ENCODE measurements around the gene VPS33B. TPM values are rescaled to one million over a fixed set of nuclear protein-coding genes. Genes with fewer than 3 reads are reported as not detected.
"Not testable (repeated sequence)": the region's sequence is repeated elsewhere in the genome, so short reads cannot be mapped to it uniquely, and the experiment has no call there.

Gene VPS33B
- total and polyA plus RNA-seq, 2 experiments from 2014 or later: 5.2 to 17.2 TPM

DNA sequence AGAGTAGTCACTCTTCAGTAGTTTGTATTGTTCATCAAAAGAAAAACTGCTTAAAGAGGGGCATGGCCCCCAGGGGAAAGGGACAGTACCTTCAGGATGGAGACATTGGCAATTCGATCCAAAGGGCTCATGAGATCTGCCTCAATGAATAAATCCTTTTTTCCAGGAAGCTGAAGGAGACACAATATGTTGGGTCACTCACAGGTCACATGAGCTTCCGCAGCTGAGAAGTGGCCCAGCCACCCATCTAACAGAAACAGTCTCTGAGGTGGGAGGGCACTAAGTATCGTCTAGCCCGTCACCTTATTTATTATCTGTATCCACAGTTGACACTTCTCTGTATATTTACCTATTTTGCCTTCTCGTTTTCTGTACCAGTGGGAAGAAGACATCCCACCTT lies 4.7 kb downstream of the VPS33B start:
- Histone ChIP-seq H3K4me3 (no peak overlapping the region), H3K9me3 (ENCODE audit: low read depth) (no peaks in the 10 kb centered on the region), H3K36me3 (peaks cover 9% of the 10 kb centered on the region), H3K27ac (no peak overlapping the region), H3K4me1 (ENCODE audit: low read depth) (peaks cover 6% of the 10 kb centered on the region), H3K27me3 (no peaks in the 10 kb centered on the region)
- TF ChIP-seq, protein P1, sequence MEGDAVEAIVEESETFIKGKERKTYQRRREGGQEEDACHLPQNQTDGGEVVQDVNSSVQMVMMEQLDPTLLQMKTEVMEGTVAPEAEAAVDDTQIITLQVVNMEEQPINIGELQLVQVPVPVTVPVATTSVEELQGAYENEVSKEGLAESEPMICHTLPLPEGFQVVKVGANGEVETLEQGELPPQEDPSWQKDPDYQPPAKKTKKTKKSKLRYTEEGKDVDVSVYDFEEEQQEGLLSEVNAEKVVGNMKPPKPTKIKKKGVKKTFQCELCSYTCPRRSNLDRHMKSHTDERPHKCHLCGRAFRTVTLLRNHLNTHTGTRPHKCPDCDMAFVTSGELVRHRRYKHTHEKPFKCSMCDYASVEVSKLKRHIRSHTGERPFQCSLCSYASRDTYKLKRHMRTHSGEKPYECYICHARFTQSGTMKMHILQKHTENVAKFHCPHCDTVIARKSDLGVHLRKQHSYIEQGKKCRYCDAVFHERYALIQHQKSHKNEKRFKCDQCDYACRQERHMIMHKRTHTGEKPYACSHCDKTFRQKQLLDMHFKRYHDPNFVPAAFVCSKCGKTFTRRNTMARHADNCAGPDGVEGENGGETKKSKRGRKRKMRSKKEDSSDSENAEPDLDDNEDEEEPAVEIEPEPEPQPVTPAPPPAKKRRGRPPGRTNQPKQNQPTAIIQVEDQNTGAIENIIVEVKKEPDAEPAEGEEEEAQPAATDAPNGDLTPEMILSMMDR (IDR thresholded peaks at IDR 0.05; ENCODE audit: low read depth, low read length): no peak
- DNase-seq (ENCODE audit: low read depth in 1 of 2, low spot score in 1 of 2): no peak

DNA sequence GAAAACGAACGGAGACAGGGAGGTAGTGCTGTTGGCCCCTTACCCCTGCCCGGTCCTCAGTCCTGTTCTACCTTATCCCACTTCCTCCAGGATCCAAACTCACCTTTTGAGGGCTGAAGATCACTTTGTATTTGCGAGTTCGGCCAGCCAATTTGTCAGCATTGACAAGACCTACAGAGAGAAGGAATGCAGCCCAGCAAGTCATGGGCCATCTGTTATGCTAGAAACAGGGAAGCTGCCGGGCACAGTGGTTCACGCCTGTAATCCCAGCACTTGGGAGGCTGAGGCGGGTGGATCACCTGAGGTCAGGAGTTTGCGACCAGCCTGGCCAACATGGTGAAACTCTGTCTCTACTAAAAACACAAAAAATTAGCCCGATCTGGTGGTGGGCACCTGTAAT lies 8.7 kb downstream of the VPS33B start:
- H3K4me3 ChIP-seq; H3K27ac ChIP-seq; DNase-seq (ENCODE audit: low read depth in 1 of 2, low spot score in 1 of 2); H3K9me3 ChIP-seq (ENCODE audit: low read depth); H3K27me3 ChIP-seq; H3K4me1 ChIP-seq (ENCODE audit: low read depth): not testable (repeated sequence)
- H3K36me3 ChIP-seq: peaks cover 31% of the 10 kb centered on the region

DNA sequence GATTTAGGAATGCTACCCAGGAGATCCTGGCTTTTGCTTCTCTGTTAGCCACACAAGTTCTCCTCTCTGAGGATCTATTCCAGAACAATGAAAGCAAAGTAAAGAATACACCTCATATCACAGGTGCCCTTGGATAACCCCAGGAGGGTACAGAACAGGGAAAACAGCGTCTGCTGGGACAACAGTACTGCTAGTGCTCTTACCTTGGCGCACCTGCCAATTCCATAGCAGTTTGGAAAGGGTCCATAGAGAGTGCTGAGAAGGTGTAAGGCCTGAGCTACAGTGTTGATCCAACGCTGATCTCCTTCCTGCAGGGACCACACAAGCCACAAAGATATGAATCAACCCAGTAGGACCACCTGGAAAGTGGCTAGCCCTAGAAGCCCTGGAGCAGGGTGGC lies 15.1 kb downstream of the VPS33B start:
- no peak for DNase-seq (ENCODE audit: low read depth in 1 of 2, low spot score in 1 of 2)
- H3K27me3 ChIP-seq: no peaks in the 10 kb centered on the region
- TF ChIP-seq, protein P1 (IDR thresholded peaks at IDR 0.05; ENCODE audit: low read depth, low read length): no peak
- H3K9me3 ChIP-seq (ENCODE audit: low read depth): no peaks in the 10 kb centered on the region
- H3K36me3 ChIP-seq: peaks cover 56% of the 10 kb centered on the region
- no peaks in the 10 kb centered on the region for H3K4me1 ChIP-seq (ENCODE audit: low read depth)
- no peak overlapping the region for H3K4me3 ChIP-seq
- no peak overlapping the region for H3K27ac ChIP-seq

DNA sequence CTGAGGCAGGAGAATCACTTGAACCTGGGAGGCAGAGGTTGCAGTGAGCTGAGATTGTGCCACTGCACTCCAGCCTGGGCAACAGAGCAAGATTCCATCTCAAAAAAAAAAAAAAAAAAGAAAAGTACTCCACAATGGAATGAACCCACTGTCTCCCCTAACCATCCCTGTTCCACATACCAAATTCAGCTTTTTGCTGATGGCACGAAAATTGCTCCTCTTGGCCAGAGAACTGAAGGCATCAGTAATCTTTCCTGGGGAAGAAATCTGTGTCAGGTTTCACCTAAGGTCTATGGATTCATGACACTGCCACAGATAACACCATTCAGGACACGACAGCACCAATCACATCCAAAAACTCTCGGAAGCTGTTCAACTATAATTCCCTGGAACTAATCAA lies 21.2 kb downstream of the VPS33B start:
- Histone ChIP-seq H3K9me3 (ENCODE audit: low read depth) (no peaks in the 10 kb centered on the region), H3K36me3 (peaks cover 37% of the 10 kb centered on the region), H3K27ac (no peak overlapping the region), H3K4me1 (ENCODE audit: low read depth) (no peaks in the 10 kb centered on the region), H3K27me3 (no peaks in the 10 kb centered on the region), H3K4me3 (no peak overlapping the region)
- no peak for DNase-seq (ENCODE audit: low read depth in 1 of 2, low spot score in 1 of 2)
- TF ChIP-seq, protein P1 (IDR thresholded peaks at IDR 0.05; ENCODE audit: low read depth, low read length): no peak

DNA sequence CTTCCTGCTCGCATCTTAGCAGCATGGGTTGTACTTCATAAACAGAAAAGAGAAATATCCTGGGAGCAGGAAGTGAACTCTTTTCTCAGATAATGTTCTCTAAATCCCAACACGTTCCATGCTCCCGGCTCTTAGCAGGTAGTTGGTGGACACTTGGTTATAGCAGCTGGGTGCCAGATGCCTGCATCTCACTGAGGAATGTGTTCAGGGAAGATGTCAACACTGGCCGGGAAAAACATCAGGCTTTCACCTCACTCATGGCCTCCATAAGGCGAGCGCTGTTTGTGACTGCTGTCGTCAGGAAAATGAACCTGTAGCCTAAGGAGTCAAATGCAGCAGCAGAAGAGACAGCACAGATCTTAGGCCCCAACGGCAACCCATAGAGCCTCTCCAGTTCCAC lies 23.7 kb downstream of the VPS33B start:
- TF ChIP-seq, protein P1 (IDR thresholded peaks at IDR 0.05; ENCODE audit: low read depth, low read length): no peak
- DNase-seq (ENCODE audit: low read depth in 1 of 2, low spot score in 1 of 2): no peak
- H3K9me3 ChIP-seq (ENCODE audit: low read depth): no peaks in the 10 kb centered on the region
- no peak overlapping the region for H3K27ac ChIP-seq
- no peak overlapping the region for H3K4me3 ChIP-seq
- peaks cover 32% of the 10 kb centered on the region for H3K36me3 ChIP-seq
- no peaks in the 10 kb centered on the region for H3K4me1 ChIP-seq (ENCODE audit: low read depth)
- no peaks in the 10 kb centered on the region for H3K27me3 ChIP-seq

DNA sequence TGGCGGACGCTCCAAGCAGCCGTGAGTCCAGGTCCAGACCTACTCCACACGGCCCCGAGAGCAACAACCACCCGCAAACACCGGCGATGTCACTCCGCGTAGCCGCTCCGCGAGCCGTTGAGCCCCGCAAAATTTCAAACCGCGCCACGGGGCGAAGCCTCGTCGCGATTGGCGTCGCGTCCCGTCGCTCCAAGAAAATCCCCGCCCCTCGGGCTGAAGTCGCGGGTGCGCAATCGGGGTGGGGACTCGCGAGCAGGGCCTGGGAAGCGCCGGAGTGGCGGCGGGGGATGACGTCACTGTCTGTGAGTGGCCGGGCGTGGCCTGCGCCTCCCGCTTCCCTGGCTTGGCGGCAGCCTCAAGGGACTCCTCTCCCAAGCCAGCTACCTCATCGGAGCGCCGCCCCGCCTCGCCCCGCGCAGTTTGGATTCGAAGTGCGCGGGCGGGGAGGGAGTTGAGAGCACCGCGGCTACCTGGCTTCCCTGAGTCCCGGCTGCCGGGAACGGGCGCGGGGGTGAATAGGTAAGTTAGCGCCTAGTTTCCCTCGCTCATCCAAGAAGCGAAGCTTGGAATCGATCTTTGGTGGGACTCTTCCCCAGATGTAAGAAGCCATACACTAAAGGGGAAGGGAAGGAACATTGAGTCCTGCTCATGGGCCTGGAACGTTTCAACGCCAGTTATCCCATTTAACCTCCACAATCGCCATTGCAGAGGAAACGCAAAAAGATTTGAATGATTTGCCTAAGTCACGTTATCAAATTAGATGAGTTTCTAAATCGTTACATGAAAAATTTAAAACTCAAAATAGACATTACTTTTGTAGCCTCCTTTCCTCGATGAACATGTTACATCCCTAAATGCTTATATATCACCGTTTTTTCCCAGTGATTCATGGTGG lies 27.7 kb downstream of the VPS33B start, which contains the start of gene PRC1:
Gene PRC1 (minus strand): TSS at position 119 of the 895 bp plus-strand sequence. CDS start 118 bp downstream, at position 1.
- DNase-seq (ENCODE audit: low read depth in 1 of 2, low spot score in 1 of 2): peak; percentile 99
- H3K36me3 ChIP-seq: peaks cover 14% of the 10 kb centered on the region
- TF ChIP-seq, protein P1 (IDR thresholded peaks at IDR 0.05; ENCODE audit: low read depth, low read length): no peak
- H3K27ac ChIP-seq: peak within 1 kb of the TSS; percentile 90
- H3K4me1 ChIP-seq (ENCODE audit: low read depth): no peaks in the 10 kb centered on the region
- H3K27me3 ChIP-seq: no peaks in the 10 kb centered on the region
- H3K4me3 ChIP-seq: peak within 1 kb of the TSS; percentile 99
- H3K9me3 ChIP-seq (ENCODE audit: low read depth): no peaks in the 10 kb centered on the region
